Measurements from ENCODE around the gene GRIN2C.

GRIN2C gene

DNA sequence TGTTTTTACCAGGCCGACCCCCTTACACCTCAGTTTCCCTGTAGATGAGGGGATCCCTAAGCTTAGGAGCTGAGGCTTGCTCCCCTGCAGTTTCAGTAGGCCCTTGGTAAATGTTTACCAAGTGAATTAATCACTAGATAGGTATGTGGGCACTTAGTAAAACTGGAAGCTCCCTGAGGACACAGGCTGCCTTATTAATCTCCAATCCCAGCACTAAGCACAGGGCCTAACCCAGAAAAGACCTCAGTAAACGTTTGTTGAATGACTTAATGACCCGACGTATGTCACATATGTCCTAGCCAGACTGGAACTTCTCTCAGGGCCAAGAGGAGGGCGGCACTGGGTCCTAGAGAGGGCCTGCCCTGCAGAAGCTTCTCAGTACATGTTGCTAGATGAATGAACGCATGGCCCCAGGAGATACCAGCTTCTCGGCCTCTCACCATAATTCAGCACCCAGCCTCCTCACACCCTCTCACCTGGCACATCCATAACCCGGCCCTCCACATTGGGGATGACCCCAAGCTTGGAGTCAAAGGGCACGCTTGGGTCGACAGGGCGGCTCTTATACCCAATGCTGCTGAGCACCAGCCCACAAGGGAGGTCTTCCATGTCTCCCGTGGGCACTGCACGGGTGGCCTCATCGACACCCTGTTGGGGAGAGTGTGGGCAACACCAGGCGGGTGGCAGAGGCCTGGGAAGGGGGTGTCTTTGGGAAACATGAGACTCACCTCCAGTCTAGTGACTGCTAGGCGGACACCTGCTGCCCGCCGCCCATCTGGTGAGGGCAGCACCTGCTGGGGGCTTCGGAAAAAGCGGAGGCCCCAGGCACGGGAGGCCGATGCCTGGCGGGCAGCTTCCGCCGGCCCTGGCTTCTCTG, 4.0 kb upstream of the GRIN2C start:
- DNase-seq = no peak

DNA sequence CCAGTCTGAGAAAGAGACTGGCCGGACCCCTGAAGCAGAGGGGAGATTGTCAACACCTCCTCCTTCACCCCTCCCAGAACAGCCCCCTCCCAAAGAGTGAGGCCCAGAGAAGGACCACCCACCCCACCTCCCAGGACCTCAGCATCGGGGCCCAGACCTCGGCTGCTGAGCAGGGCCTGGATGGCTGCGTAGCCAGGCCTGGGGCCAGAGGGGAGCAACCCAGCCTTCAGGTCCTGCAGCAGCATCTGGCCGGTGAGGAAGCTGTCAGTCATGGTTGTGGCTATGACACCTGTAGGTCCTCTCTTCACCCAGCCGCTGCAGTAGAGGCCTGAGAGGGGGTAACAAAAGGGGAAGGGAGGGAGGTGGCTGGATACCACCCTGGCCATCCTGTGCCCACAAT, 3.2 kb upstream of the GRIN2C start:
- no peak for DNase-seq

- peak; percentile 42 for DNase-seq
Measured at GRCh38 chr17:74862108-74862901, 2.6 kb upstream of the GRIN2C start.

DNA sequence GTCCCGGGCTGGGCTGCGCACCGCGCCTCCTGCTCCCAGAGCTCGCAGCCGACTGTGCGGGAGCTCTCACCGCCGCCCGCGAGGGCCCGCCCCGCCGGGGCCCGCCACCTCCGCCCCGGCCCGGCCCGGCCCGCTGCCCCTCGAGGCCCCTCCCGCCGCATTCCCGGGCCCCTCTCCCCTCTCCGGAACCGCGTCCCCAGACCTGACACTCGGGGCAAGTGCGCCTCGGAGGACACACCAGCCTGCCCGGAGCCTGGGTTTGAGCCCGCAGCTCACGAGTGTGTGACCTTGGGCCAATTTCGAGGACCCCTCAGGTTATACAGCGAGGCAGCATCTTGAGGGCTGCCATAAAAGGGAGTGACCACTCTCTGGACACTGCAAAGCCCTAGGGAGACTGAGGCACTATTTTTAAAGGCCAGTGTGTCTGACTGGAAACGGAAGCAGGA, 2.0 kb upstream of the GRIN2C start:
- DNase-seq = no peak

DNA sequence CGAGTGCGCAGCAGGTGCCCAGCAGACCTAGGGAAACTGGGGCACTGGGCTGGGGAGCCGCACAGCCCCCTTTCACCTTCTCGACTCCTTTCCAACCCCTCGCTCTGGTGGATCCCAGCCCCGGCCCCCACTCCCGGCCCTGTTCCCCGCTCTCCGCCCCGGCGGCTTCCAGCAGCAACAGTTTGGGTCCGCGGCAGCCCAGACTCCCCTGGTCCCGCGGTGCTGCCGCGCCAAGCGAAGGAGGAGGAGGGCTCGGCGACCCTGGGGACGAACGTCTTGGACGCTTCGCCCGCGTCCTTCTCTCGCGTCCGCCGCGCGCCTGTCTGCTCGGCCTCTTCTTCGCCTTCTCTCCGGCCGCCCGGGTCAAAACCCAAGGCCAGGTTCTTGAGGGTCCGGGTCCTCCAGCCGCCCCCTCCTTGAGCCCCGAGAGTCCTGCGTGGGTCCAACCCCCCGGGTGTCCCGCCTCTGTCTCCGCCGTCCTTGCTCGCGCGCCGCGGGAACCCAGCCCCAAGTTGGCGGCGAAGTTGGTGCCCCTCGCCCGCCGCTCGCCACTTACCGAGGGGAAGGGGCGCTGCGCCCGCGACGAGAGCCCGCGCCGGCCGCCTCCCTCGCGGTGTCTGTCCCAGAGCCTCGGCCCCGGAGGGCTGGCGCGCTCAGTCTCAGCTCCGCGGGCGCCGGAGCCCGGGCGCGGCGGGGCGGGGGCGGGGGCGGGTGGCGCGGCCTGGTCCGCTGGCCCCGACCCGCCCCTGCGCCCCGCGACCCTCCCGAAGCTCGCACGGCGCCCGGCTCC, 1.4 kb upstream of the GRIN2C start:
- DNase-seq = no peak

GRCh38 chr17:74860229-74860871, 665 bp upstream of the GRIN2C start:
- DNase-seq = no peak

GRCh38 chr17:74858672-74859458, 820 bp downstream of the GRIN2C start:
- DNase-seq = no peak

DNA sequence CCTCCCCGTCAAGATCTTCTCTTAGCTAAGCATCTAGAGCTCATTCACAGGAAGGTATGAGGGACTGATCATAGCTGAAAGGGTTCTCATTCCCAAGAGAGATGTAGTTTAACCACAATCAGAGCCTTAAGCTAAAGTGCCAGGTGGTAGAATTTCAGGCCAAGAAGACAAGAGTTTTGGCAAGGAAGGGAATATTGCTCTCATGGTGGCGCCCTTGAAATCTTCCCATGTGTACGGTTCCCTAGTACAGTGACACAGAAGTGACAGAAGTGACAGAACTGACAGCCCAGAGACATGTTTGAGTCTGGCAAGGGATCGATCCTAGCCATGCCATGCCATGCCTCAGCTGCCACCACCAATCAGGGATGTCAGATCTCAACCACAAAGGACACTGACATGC, 2.5 kb downstream of the GRIN2C start:
- no peak for DNase-seq

DNA sequence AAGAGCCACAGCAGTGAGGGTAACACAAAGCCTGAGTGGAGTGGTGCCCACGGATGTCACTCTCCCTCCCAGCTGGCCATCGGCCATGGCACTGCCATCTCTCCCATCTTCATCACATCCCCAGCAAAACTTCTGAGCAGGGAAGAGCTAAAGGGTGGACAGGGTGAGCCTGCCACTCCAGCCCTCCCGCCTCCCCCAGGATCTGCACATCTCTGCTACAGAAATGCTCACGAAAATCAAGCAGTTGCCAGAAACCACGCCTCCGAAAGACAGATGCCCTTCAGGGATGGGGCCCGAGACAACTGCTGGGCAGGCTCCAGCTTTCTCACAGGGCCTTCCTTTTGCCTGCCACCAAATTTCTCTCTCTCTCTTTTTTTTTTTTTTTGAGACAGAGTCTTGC, 3.6 kb downstream of the GRIN2C start:
- DNase-seq = no peak

DNA sequence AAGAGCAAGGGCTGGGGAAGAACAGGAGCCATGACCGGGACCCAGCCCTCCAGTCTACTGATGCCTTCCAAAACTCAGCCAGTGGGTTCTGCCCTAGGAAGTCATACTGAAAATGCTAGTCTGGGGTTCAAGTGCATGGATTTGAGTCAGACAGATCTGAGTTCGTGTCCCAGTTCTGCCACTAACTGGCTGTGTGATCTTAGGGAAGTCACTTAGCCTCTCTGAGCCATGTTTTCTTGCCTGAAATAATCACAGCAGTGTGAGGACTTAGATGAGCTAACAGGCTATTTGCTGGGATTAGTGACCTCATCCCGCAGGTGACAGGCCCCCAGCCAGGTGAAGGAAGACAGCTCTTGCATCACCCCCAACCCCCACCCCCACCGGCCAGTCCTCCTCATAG, 4.4 kb downstream of the GRIN2C start:
- no peak for DNase-seq

DNA sequence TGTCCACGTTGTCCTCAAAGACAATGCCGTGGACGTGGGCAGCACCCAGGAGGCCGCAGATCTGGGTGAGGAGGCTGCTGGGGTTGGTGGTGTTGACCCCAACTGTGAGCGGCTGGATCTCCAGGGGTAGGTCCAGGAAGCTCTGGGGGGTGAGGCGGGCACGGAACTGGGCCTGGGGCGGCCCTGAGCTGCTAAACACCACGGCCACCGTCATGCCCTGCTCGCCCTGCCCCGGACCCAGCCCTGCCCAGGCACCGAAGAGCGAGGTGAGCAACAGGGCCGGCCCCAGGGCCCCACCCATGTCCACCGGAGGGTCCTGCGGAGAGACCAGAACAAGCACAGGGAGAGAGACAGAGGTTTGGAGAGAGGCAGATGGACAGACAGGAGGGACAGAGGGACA, 4.9 kb downstream of the GRIN2C start:
- no peak for DNase-seq

DNA sequence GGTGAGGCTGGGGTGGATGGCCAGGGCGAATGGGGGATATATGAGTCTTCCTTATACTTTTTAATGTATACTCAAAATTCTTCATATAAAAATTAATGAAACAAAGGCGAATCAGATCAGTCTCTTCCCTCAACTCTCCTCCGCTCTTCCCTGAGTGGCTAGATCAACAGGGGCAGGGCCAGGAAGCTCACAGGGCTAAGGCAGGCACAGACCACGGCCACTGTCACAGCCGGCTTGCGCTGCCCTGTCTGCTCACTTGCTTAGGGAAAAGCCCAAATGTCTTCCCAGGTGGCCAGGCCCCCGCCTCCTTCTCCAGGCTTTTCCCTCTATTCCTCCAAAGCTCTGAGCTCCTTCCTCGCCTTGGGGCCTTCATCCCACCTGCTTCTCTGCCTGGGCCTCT, 6.0 kb downstream of the GRIN2C start:
- DNase-seq = no peak

- no peak for DNase-seq
Measured at GRCh38 chr17:74853048-74853397, 6.7 kb downstream of the GRIN2C start.

DNA sequence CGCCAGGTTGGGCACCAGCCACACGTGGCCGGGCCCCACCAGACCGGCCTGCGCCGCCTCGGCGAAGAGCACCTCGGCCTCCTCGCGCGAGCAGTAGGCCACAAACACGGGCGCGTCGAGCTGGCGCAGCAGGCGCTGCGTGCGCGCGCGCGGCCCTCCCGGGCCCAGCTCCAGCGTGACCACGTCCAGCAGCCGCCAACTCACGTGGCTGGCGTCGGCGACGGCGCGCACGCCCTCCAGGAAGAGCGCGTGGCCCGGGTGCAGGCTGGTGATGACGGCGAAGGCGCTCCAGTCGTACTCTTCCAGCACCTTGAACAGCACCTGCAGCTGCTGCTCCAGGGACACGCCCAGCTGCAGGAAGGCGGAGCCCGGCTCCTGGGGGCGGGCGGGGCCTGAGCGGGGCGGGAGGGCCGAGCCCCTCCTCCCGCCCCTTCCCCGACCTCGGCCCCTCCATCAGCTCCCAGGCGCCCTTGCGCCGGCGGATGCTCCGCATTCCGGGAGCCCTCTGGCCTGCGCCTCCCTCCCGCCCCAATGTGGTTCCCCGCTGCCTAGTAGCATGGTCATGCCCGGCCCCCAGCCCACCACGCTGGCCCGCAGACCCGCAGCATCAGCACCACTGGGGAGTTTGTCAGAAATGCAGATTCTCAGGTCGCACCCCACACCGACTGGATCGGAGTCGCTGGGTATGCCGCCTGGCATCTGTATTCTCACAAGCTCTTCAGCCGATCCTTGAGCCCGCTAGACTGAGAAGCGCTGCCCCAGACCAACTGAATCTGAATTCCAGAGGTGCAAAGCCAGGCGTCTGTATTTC, 7.2 kb downstream of the GRIN2C start:
- DNase-seq = peak; percentile 94

DNA sequence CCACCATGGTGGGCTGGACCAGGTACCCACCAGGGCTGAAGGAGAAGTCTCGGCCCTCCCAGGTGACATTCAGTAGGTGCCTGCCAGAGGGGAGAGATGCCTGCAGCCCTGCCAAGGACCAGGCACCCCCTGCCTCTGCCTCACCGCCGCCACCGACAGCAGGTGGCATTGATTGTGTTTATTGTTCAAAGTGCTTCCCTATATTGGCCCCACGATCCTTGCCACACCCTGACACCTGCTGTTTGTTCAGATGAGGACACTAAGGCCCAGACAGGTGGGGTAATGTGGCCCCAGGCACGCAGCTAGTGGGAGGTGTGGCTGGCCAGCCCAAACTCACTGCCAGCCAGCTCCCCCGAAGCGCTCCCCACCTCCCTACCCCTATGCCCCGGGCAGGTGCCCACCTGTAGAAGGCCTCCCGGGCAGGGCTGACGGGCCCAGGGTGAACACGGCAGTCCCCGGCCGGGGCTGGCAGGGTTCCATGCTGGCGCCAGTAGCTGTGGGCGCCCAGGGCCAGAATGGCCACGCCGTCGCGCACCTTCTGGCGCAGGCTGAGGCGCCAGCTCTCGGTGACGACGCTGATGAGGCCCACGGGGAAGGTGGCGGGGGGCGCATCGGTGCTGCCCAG, 8.0 kb downstream of the GRIN2C start:
- peak; percentile 96 for DNase-seq

GRCh38 chr17:74850914-74851313, 8.8 kb downstream of the GRIN2C start:
- no peak for DNase-seq

GRCh38 chr17:74850310-74850709, 9.4 kb downstream of the GRIN2C start:
- no peak for DNase-seq

- no peak for DNase-seq
Measured at GRCh38 chr17:74848656-74849399, 10.9 kb downstream of the GRIN2C start.

- DNase-seq = no peak
Measured at GRCh38 chr17:74846621-74847020, 13.1 kb downstream of the GRIN2C start.

GRCh38 chr17:74843352-74843627, 16.4 kb downstream of the GRIN2C start:
- DNase-seq = no peak

All from NCI-H146 (cell line).